Upper lobe of right lung (tissue), 1 donor: ENCODE measurements around the gene C16orf74. TPM values are rescaled to one million over a fixed set of nuclear protein-coding genes. Genes with fewer than 3 reads are reported as not detected.

Source experiments
- ATAC-seq: fragments of 200-7000 bp; cut with Tn5 transposase; one replicate; pipeline ENCODE4 v1.9.1; 2020; ENCODE audit warnings: mild to moderate bottlenecking, moderate library complexity
- DNase-seq: peaks from one replicate; pipeline ENCODE4 v3.0.0-alpha.2; 2020
- H3K27ac ChIP-seq: fragments of 200-600 bp; one replicate; pipeline ENCODE4 v1.8.0; 2022
- H3K27me3 ChIP-seq: fragments of 200-600 bp; one replicate; pipeline ENCODE4 v1.8.0; 2022; ENCODE audit warnings: mild to moderate bottlenecking
- H3K36me3 ChIP-seq: fragments of 200-600 bp; one replicate; pipeline ENCODE4 v1.8.0; 2022
- H3K4me1 ChIP-seq: fragments of 200-600 bp; one replicate; pipeline ENCODE4 v1.8.0; 2022
- H3K4me3 ChIP-seq: fragments of 200-600 bp; one replicate; pipeline ENCODE4 v1.8.0; 2022; ENCODE audit warnings: mild to moderate bottlenecking
- H3K9me3 ChIP-seq: fragments of 200-600 bp; one replicate; pipeline ENCODE4 v1.8.0; 2022
- intact Hi-C: fragments of 100-400 bp; cut with DNase I; formaldehyde crosslinking; loops from one replicate; pipeline ENCODE4 v1.11.0; 2022
- total RNA-seq: library from RNA; stranded (reverse); fragmentation: NEBNext Ultra II Directional; extraction: Animal tissue kit (Norgen Biotek cat#: 25700); gene quantifications from one replicate; pipeline ENCODE4 v1.2.1, GENCODE V29; 2021
- TF ChIP-seq, protein P1 (sequence below): fragments of 200-600 bp; IDR thresholded peaks from one replicate; pipeline ENCODE4 v1.8.0; 2022; ENCODE audit warnings: antibody characterized with exemption
- donor health status: DM: no; HTN: yes; CAD: no; lungs with severe emphysema.

The C16orf74 gene
- total RNA-seq, 1 donor from 2014 or later = 2.7 TPM

DNA sequence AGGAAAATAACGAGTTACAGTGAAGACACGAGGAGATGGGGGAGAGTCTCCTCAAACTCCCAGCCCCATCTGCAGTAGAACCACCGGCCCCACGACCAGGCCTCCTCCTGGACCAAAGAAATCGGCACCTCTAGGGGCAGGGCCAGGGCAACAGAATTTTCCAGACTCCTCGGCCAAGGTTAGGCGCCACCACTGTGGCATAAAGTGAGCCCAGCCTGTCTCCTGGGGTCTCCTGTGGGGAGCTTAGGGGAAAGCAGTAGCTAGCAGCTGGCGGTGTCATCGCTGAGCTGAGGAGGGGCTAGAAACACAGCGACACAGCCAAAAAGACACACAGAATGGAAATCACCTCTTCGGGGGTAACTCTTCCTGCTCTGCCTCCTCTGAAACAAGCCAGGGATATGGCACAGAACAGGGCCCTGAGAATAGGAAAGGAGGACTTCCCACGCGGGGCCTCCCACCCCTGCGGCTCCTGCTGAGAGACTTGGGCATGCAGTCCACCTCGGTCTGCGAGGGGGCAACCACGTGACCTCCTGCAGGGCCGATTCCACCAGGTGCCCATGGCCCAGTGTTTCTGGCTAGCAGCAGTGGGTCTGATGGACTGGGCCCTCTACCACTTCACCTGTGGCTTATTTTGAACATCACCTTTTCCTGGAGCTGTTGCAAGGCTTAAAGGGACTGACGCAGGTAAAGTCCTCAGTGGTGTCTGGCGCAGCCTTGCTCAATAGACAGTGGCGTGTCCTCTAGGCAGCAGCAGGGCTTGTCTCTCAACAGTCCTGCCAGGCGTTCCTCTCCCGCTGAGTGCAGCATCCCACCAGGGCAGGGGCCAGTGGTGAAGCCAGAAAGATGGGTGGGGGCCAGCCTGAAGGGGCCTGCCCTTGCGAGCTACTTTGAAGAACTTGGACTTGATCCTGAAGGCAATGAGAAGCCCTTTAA, 55.4 kb downstream of the C16orf74 start:
- intact Hi-C loops = loop anchor here (10.0 kb wide), 1 partner anchor 61 kb away; no protein-coding TSS in a partner anchor
- ATAC-seq = no peak
- no peak for DNase-seq
- Histone ChIP-seq H3K36me3 (no peaks in the 10 kb centered on the region), H3K4me3 (no peak overlapping the region), H3K27ac (no peak overlapping the region), H3K4me1 (no peaks in the 10 kb centered on the region), H3K27me3 (peaks cover 4% of the 10 kb centered on the region), H3K9me3 (no peaks in the 10 kb centered on the region)
- TF ChIP-seq, protein P1, sequence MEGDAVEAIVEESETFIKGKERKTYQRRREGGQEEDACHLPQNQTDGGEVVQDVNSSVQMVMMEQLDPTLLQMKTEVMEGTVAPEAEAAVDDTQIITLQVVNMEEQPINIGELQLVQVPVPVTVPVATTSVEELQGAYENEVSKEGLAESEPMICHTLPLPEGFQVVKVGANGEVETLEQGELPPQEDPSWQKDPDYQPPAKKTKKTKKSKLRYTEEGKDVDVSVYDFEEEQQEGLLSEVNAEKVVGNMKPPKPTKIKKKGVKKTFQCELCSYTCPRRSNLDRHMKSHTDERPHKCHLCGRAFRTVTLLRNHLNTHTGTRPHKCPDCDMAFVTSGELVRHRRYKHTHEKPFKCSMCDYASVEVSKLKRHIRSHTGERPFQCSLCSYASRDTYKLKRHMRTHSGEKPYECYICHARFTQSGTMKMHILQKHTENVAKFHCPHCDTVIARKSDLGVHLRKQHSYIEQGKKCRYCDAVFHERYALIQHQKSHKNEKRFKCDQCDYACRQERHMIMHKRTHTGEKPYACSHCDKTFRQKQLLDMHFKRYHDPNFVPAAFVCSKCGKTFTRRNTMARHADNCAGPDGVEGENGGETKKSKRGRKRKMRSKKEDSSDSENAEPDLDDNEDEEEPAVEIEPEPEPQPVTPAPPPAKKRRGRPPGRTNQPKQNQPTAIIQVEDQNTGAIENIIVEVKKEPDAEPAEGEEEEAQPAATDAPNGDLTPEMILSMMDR = no peak

DNA sequence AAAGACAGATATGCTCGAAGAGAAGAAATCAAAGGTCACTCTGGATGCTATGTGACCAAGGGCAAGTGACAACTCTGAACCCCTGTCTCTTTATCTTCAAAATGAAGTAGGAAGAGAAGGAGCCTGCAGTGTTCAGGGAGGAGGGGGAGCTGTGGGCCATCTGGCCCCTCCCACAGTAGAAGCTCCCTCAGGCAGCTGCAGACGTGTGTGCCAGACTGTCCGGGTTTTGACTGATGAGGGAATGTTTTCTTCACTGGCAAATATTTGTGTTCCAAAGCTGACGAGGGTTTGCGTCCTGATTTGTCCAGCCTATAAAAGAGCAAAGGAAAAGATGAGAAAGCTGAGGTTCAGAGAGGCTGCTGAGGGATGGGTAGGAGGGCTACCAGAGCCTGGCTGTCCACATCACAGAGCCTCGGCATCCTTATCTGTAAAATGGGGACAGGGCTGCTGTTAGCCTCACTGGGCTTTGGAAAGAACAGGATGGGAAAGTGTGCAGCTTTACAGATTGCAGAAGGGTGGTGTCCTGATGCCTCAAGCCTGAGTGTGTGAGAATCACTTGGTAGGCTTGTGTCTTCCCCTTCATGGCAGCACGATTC, 60.3 kb downstream of the C16orf74 start:
- intact Hi-C loops = loop anchor here (10.0 kb wide), 1 partner anchor 56 kb away; no protein-coding TSS in a partner anchor
- DNase-seq = no peak
- Histone ChIP-seq H3K36me3 (no peaks in the 10 kb centered on the region), H3K27ac (no peak overlapping the region), H3K4me1 (peaks cover 11% of the 10 kb centered on the region), H3K9me3 (no peaks in the 10 kb centered on the region), H3K27me3 (peaks cover 4% of the 10 kb centered on the region), H3K4me3 (no peak overlapping the region)
- TF ChIP-seq, protein P1 = no peak
- no peak for ATAC-seq

DNA sequence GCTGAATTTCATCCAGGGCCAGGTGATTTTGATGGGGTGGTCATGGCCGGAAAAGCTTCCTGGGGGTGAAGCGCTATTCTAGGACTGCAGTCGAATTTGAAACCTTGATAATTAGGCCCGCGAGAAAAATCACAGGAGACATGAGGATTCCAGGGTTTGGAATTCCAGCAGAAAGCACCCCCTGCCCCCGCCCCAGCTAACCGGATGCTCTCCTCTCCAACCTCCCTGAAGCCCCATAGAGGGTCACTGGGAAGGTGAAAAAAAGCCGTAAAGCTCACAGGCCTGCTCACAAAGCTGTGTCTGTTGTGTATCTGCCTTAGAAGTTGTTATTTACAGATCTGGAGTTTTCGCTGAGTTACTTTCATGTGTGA, 61.0 kb downstream of the C16orf74 start:
- H3K4me1 ChIP-seq = peaks cover 11% of the 10 kb centered on the region
- peaks cover 4% of the 10 kb centered on the region for H3K27me3 ChIP-seq
- TF ChIP-seq, protein P1 = no peak
- no peak overlapping the region for H3K27ac ChIP-seq
- ATAC-seq (no peak), DNase-seq (no peak)
- intact Hi-C loops = loop anchor here (10.0 kb wide), 1 partner anchor 55 kb away; no protein-coding TSS in a partner anchor
- no peaks in the 10 kb centered on the region for H3K9me3 ChIP-seq
- no peak overlapping the region for H3K4me3 ChIP-seq
- no peaks in the 10 kb centered on the region for H3K36me3 ChIP-seq

DNA sequence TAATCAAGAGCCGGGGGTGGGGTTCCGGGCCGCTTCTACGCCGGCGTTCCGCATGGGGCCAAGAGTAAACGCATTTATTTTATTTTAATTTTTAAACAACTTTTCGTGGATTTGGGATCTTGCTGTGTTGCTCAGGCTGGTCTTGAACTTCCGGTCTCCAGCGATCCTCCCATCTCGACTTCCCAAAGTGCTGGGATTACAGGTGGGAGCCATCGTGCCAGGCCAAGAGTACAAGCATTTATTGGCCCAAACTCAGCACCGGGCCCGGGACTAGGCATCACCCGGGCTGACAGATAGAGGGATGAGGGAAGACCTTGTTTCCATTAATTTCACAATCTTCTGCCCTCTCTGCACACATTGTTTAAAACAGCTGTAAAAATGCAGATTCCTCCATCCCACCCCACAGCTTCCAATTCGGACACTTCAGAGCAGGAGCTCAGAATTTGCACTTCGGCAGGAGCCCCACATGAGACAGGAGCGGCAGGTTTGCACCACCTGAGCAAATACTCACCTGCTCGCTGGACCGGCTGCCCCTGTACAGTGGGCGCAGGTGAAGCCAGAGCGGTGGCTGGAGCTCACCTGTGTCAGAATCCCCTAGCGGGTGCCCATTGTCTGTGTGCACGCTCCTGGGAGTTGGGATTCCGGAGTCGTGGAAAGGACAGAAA, 61.5 kb downstream of the C16orf74 start:
- intact Hi-C loops = no loop called here
- Histone ChIP-seq H3K27ac (no peak overlapping the region), H3K4me1 (peaks cover 11% of the 10 kb centered on the region), H3K36me3 (no peaks in the 10 kb centered on the region), H3K9me3 (no peaks in the 10 kb centered on the region), H3K27me3 (no peaks in the 10 kb centered on the region), H3K4me3 (peak overlapping the region; percentile 59)
- ATAC-seq = no peak
- no peak for DNase-seq
- TF ChIP-seq, protein P1 = no peak

- TF ChIP-seq, protein P1 = no peak
- Histone ChIP-seq H3K27ac (no peak within 1 kb of the TSS), H3K4me1 (peaks cover 11% of the 10 kb centered on the region), H3K4me3 (peak within 1 kb of the TSS; percentile 59), H3K27me3 (no peaks in the 10 kb centered on the region), H3K9me3 (no peaks in the 10 kb centered on the region), H3K36me3 (no peaks in the 10 kb centered on the region)
- DNase-seq (peak; percentile 97), ATAC-seq (peak; percentile 100)
- intact Hi-C loops = no loop called here
Observed at GRCh38 chr16:85688586-85689284, 62.2 kb downstream of the C16orf74 start, which contains the start of gene GINS2. Gene GINS2 (minus strand): TSS chr16:85688954. CDS start chr16:85688898, 56 bp downstream.
